ENCODE measurements around the gene CAPZA2. TPM values are rescaled to one million over a fixed set of nuclear protein-coding genes. Genes with fewer than 3 reads are reported as not detected.

CAPZA2 gene
- total and polyA plus RNA-seq, 9 of the 15 experiments (the other 6 are each of a cell fraction or from before 2014, with no cell fraction given), result 67.0 to 524 (median 176) TPM

- TF ChIP-seq RBM39 (optimal IDR thresholded peaks at IDR 0.05; ENCODE audit: low read depth, low read length) (no peak), SETDB1 (IDR thresholded peaks at IDR 0.05; ENCODE audit: low read length) (no peak), SREBF1 (IDR thresholded peaks at IDR 0.05; ENCODE audit: borderline replicate concordance, low read depth, low read length) (0 out of 2 replicates have a peak, but pooled peaks have one; percentile 36), ARID3B (CRISPR knock-in tag; IDR thresholded peaks at IDR 0.05; ENCODE audit: borderline replicate concordance) (no peak), THAP12 (CRISPR knock-in tag; IDR thresholded peaks at IDR 0.05) (peak; percentile 29; the same call in 1 of the 2 replicates), E4F1 (CRISPR knock-in tag; IDR thresholded peaks at IDR 0.05; ENCODE audit: borderline replicate concordance) (peak; percentile 67), CREBBP (IDR thresholded peaks at IDR 0.05; ENCODE audit: low read depth, low read length) (no peak), XRCC3 (IDR thresholded peaks at IDR 0.05) (no peak), NFRKB (IDR thresholded peaks at IDR 0.05; ENCODE audit: low read depth) (peak; percentile 70; the same call in 1 of the 2 replicates), MLLT1 (IDR thresholded peaks at IDR 0.05) (peak; percentile 55 to 100; a peak in 3 of 4 replicates), KDM4B (IDR thresholded peaks at IDR 0.05; ENCODE audit: borderline replicate concordance in 2 of 2, low read depth in 1 of 2) (no peak), EWSR1 (IDR thresholded peaks at IDR 0.05; ENCODE audit: borderline replicate concordance, low read depth, partially characterized antibody) (no peak), ID3 (CRISPR knock-in tag; IDR thresholded peaks at IDR 0.05) (no peak), ID3 (tag; IDR thresholded peaks at IDR 0.05) (peak; percentile 74), KAT2B (IDR thresholded peaks at IDR 0.05; ENCODE audit: low read depth, low read length) (no peak), E2F3 (CRISPR knock-in tag; IDR thresholded peaks at IDR 0.05) (no peak)
These were observed 91.8 kb downstream of the CAPZA2 start (continued) for GRCh38 chr7:116953906-116954838.

Data from K562 (cell line).